Retinal pigment epithelial cell (primary cell): ENCODE data around the gene KRT6B.

ENCODE experiments used
- DNase-seq: peaks from one replicate; pipeline ENCODE4 v3.0.0-alpha.2; 2010; ENCODE audit warnings: low read depth
- H3K4me3 ChIP-seq: 2 replicates; pipeline ENCODE4 v1.5.1; 2011; ENCODE audit warnings: mild to moderate bottlenecking, low read length, control low read depth, moderate library complexity
- CTCF ChIP-seq: conservative IDR thresholded peaks from 2 replicates; pipeline ENCODE4 v1.5.1; 2011; ENCODE audit warnings: low read depth, low read length, control low read depth, inconsistent platforms

KRT6B gene

GRCh38 chr12:52440821-52441319, 11.1 kb downstream of the KRT6B start:
- H3K4me3 ChIP-seq = no peak overlapping the region
- DNase-seq = no peak
- no peak for TF ChIP-seq CTCF

GRCh38 chr12:52439845-52440244, 12.1 kb downstream of the KRT6B start:
- no peak for TF ChIP-seq CTCF
- DNase-seq = no peak
- H3K4me3 ChIP-seq = no peak overlapping the region

GRCh38 chr12:52439420-52439819, 12.5 kb downstream of the KRT6B start:
- no peak overlapping the region for H3K4me3 ChIP-seq
- DNase-seq = no peak
- TF ChIP-seq CTCF = no peak

- no peak overlapping the region for H3K4me3 ChIP-seq
- no peak for TF ChIP-seq CTCF
- DNase-seq = no peak
These were observed 13.3 kb downstream of the KRT6B start for GRCh38 chr12:52438305-52439301.

- no peak for TF ChIP-seq CTCF
- no peak for DNase-seq
- no peak overlapping the region for H3K4me3 ChIP-seq
These were observed 14.4 kb downstream of the KRT6B start for GRCh38 chr12:52437508-52437907.

GRCh38 chr12:52436828-52437474, 15.0 kb downstream of the KRT6B start:
- no peak overlapping the region for H3K4me3 ChIP-seq
- no peak for TF ChIP-seq CTCF
- no peak for DNase-seq
